Neural progenitor cell (in vitro differentiated cells): ENCODE results near the gene TGFBR3.

ENCODE experiments used
- EZH2 ChIP-seq: fragments of 200-600 bp; sonication (generic); IDR thresholded peaks from 2 replicates; pipeline ENCODE4 v1.6.1; 2017; ENCODE audit warnings: antibody characterized with exemption, mild to moderate bottlenecking, moderate library complexity
- EZH2phosphoT487 ChIP-seq: fragments of 200-600 bp; sonication (generic); IDR thresholded peaks from 2 replicates; pipeline ENCODE4 v1.6.1; 2017; ENCODE audit warnings: antibody characterized with exemption
- TF ChIP-seq, protein P1 (sequence below): fragments of 200-600 bp; sonication (generic); IDR thresholded peaks from 2 replicates; pipeline ENCODE4 v1.5.1; 2017; ENCODE audit warnings: antibody characterized with exemption, mild to moderate bottlenecking

DNA sequence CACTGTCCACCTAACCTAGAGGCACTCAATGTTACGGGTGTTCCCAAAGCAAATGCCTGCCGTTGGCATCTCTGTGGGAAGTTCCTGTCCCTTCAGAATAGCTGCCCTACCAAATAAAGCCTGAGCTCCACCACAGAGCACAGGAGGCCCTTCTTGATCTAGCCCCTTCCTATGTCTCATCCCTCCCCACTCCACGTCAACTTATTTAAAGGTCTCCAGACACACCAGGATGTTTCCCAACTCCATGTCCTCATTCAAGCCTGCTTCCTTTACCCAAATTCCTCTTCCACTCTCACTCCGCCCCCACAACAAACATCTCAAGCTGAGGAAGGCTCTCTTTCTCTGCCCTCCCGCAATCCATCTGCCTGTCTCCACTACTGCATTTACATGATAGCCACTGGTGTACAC is 87.7 kb downstream of the TGFBR3 start:
- TF ChIP-seq EZH2 (no peak), EZH2phosphoT487 (no peak)
- TF ChIP-seq, protein P1, sequence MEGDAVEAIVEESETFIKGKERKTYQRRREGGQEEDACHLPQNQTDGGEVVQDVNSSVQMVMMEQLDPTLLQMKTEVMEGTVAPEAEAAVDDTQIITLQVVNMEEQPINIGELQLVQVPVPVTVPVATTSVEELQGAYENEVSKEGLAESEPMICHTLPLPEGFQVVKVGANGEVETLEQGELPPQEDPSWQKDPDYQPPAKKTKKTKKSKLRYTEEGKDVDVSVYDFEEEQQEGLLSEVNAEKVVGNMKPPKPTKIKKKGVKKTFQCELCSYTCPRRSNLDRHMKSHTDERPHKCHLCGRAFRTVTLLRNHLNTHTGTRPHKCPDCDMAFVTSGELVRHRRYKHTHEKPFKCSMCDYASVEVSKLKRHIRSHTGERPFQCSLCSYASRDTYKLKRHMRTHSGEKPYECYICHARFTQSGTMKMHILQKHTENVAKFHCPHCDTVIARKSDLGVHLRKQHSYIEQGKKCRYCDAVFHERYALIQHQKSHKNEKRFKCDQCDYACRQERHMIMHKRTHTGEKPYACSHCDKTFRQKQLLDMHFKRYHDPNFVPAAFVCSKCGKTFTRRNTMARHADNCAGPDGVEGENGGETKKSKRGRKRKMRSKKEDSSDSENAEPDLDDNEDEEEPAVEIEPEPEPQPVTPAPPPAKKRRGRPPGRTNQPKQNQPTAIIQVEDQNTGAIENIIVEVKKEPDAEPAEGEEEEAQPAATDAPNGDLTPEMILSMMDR = no peak
